NCI-H1930 (cell line): ENCODE measurements around the gene RFX7.
A peak's percentile ranks its signal among the peaks of the same experiment; 100 is the strongest.

Experiments
- DNase-seq, 2 experiments: peaks; one replicate each; lab custom pipeline; 2025; lab: John Stamatoyannopoulos, UW

The RFX7 gene

GRCh38 chr15:56126409-56126808, 117.3 kb downstream of the RFX7 start:
- no peak for DNase-seq

- DNase-seq: no peak
These were observed 119.3 kb downstream of the RFX7 start for GRCh38 chr15:56124391-56124790.

- DNase-seq: no peak
These were observed 137.8 kb downstream of the RFX7 start for GRCh38 chr15:56105855-56106254.

GRCh38 chr15:56102441-56102840, 141.2 kb downstream of the RFX7 start:
- no peak for DNase-seq

- DNase-seq: no peak
These were observed 144.4 kb downstream of the RFX7 start for GRCh38 chr15:56099311-56099710.

- no peak for DNase-seq
These were observed 145.3 kb downstream of the RFX7 start for GRCh38 chr15:56098195-56098863.

GRCh38 chr15:56095406-56095805, 148.3 kb downstream of the RFX7 start:
- no peak for DNase-seq

GRCh38 chr15:56094171-56094570, 149.5 kb downstream of the RFX7 start:
- no peak for DNase-seq

GRCh38 chr15:56088389-56088788, 155.3 kb downstream of the RFX7 start:
- no peak for DNase-seq

GRCh38 chr15:56086566-56086965, 157.1 kb downstream of the RFX7 start:
- no peak for DNase-seq

- DNase-seq: no peak
These were observed 161.4 kb downstream of the RFX7 start for GRCh38 chr15:56082263-56082761.

- no peak for DNase-seq
These were observed 166.6 kb downstream of the RFX7 start for GRCh38 chr15:56077081-56077480.

GRCh38 chr15:56076640-56077039, 167.0 kb downstream of the RFX7 start:
- no peak for DNase-seq

- DNase-seq: no peak
These were observed 169.0 kb downstream of the RFX7 start for GRCh38 chr15:56074481-56075265.

- no peak for DNase-seq
These were observed 179.5 kb downstream of the RFX7 start for GRCh38 chr15:56064152-56064551.

GRCh38 chr15:56059716-56060115, 184.0 kb downstream of the RFX7 start:
- DNase-seq: no peak

- no peak for DNase-seq
These were observed 184.7 kb downstream of the RFX7 start for GRCh38 chr15:56058986-56059385.

- no peak for DNase-seq
These were observed 187.1 kb downstream of the RFX7 start for GRCh38 chr15:56056626-56057025.

GRCh38 chr15:56053046-56053400, 190.7 kb downstream of the RFX7 start:
- DNase-seq: no peak

- DNase-seq: peak in 1 of 2 experiments; percentile 7
These were observed 191.2 kb downstream of the RFX7 start for GRCh38 chr15:56052395-56053045.

- no peak for DNase-seq
These were observed 192.0 kb downstream of the RFX7 start for GRCh38 chr15:56051676-56052075.

- no peak for DNase-seq
These were observed 194.1 kb downstream of the RFX7 start for GRCh38 chr15:56049577-56049976.

- DNase-seq: no peak
These were observed 196.3 kb downstream of the RFX7 start for GRCh38 chr15:56047354-56047753.
